IPS DF 6.9 (cell line): ENCODE data around the gene PLA2R1.

ENCODE experiments used
- DNase-seq: peaks from one replicate; pipeline ENCODE4 v3.0.0-alpha.2; 2013; ENCODE audit warnings: low read depth, low spot score
- H3K27ac ChIP-seq: one replicate; pipeline ENCODE4 v1.5.1; 2013; ENCODE audit warnings: low read length, control low read depth
- H3K27me3 ChIP-seq: 2 replicates; pipeline ENCODE4 v1.6.1; 2013; ENCODE audit warnings: mild to moderate bottlenecking, low read length; ENCODE audit not compliant: control insufficient read depth, insufficient read depth
- H3K36me3 ChIP-seq: 2 replicates; pipeline ENCODE4 v1.6.1; 2013; ENCODE audit warnings: low read length; ENCODE audit not compliant: control insufficient read depth, insufficient read depth
- H3K4me1 ChIP-seq: 2 replicates; pipeline ENCODE4 v1.6.1; 2013; ENCODE audit warnings: low read length; ENCODE audit not compliant: control insufficient read depth, insufficient read depth
- H3K4me3 ChIP-seq: 2 replicates; pipeline ENCODE4 v1.5.1; 2013; ENCODE audit warnings: mild to moderate bottlenecking, low read length
- H3K9me3 ChIP-seq: 2 replicates; pipeline ENCODE4 v1.6.1; 2013; ENCODE audit warnings: low read length, inconsistent platforms; ENCODE audit not compliant: control insufficient read depth, insufficient read depth
- WGBS: extraction: QIAGEN DNeasy Blood & Tissue Kit; methylation state at CpG from one replicate; pipeline ENCODE4 v1.1.7; 2013; ENCODE audit warnings: mixed read lengths, missing lambda C conversion rate; ENCODE audit not compliant: insufficient read length, insufficient coverage; 5-methylcytosine and 5-hydroxymethylcytosine counted together

PLA2R1 gene

GRCh38 chr2:159961451-159961850, 101.0 kb downstream of the PLA2R1 start:
- no peak overlapping the region for H3K27ac ChIP-seq
- no peaks in the 10 kb centered on the region for H3K9me3 ChIP-seq
- no peaks in the 10 kb centered on the region for H3K4me1 ChIP-seq
- WGBS: no CpG with 5 or more reads among the region's 4 CpGs
- no peaks in the 10 kb centered on the region for H3K27me3 ChIP-seq
- no peak for DNase-seq
- H3K36me3 ChIP-seq: no peaks in the 10 kb centered on the region
- no peak overlapping the region for H3K4me3 ChIP-seq

GRCh38 chr2:159961037-159961436, 101.4 kb downstream of the PLA2R1 start:
- H3K4me1 ChIP-seq: no peaks in the 10 kb centered on the region
- no peak overlapping the region for H3K4me3 ChIP-seq
- H3K27me3 ChIP-seq: no peaks in the 10 kb centered on the region
- no peak for DNase-seq
- WGBS: no CpG with 5 or more reads among the region's 2 CpGs
- H3K9me3 ChIP-seq: no peaks in the 10 kb centered on the region
- H3K27ac ChIP-seq: no peak overlapping the region
- H3K36me3 ChIP-seq: no peaks in the 10 kb centered on the region

GRCh38 chr2:159960414-159960813, 102.0 kb downstream of the PLA2R1 start:
- Histone ChIP-seq H3K27ac (no peak overlapping the region), H3K36me3 (no peaks in the 10 kb centered on the region), H3K9me3 (no peaks in the 10 kb centered on the region), H3K27me3 (no peaks in the 10 kb centered on the region), H3K4me3 (no peak overlapping the region), H3K4me1 (no peaks in the 10 kb centered on the region)
- DNase-seq: no peak
- no CpG with 5 or more reads among the region's 2 CpGs for WGBS

DNA sequence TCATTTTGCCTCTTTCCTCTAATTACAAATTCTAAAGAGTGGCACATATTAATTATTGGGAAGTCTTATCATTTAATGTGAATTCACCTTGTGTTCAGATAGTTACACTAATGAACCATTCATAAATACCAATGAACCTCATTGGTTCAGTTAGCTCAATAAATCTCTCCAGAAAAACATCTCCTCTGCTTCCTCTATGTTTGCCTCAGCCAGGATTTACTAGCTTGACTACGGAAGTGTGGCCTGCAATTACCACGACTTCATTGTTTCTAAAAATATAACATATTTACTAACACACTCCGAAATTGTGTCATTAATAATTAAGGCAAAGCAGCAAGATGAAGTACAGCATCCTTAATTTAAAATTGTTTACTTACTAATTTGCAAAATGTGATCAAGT, 103.3 kb downstream of the PLA2R1 start:
- H3K27ac ChIP-seq: no peak overlapping the region
- no peaks in the 10 kb centered on the region for H3K4me1 ChIP-seq
- no peak overlapping the region for H3K4me3 ChIP-seq
- no peak for DNase-seq
- no peaks in the 10 kb centered on the region for H3K27me3 ChIP-seq
- no peaks in the 10 kb centered on the region for H3K9me3 ChIP-seq
- no CpG with 5 or more reads among the region's 3 CpGs for WGBS
- no peaks in the 10 kb centered on the region for H3K36me3 ChIP-seq

- Histone ChIP-seq H3K27me3 (no peaks in the 10 kb centered on the region), H3K27ac (no peak overlapping the region), H3K9me3 (no peaks in the 10 kb centered on the region), H3K4me3 (no peak overlapping the region), H3K36me3 (no peaks in the 10 kb centered on the region), H3K4me1 (no peaks in the 10 kb centered on the region)
- DNase-seq: no peak
- WGBS: no CpG with 5 or more reads among the region's 2 CpGs
Measured at GRCh38 chr2:159953136-159953823, 109.1 kb downstream of the PLA2R1 start.

- DNase-seq: no peak
- Histone ChIP-seq H3K9me3 (no peaks in the 10 kb centered on the region), H3K36me3 (no peaks in the 10 kb centered on the region), H3K27me3 (no peaks in the 10 kb centered on the region), H3K4me1 (no peaks in the 10 kb centered on the region), H3K4me3 (no peak overlapping the region), H3K27ac (no peak overlapping the region)
- WGBS: no CpG with 5 or more reads among the region's 1 CpG
Measured at GRCh38 chr2:159946326-159946999, 116.0 kb downstream of the PLA2R1 start.

DNA sequence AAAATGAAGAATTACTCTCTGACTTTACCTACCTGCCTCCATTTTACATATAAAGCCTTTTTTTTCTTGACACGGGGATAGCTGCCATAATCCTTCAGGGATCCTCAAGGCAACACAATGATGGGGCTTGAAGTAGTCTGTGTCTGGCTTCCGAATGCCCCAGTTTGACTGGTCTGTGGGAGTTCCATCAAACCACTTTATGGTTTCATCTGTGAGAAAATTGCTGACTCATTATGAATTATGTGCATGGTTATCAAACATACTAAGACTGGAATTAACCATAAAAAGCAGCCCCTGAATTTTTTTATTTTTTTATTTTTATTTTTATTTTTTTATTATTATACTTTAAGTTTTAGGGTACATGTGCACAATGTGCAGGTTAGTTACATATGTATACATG, 117.5 kb downstream of the PLA2R1 start:
- Histone ChIP-seq H3K27ac (no peak overlapping the region), H3K4me1 (no peaks in the 10 kb centered on the region), H3K9me3 (no peaks in the 10 kb centered on the region), H3K36me3 (no peaks in the 10 kb centered on the region), H3K4me3 (no peak overlapping the region), H3K27me3 (no peaks in the 10 kb centered on the region)
- no peak for DNase-seq
- WGBS: no CpG with 5 or more reads among the region's 2 CpGs

DNA sequence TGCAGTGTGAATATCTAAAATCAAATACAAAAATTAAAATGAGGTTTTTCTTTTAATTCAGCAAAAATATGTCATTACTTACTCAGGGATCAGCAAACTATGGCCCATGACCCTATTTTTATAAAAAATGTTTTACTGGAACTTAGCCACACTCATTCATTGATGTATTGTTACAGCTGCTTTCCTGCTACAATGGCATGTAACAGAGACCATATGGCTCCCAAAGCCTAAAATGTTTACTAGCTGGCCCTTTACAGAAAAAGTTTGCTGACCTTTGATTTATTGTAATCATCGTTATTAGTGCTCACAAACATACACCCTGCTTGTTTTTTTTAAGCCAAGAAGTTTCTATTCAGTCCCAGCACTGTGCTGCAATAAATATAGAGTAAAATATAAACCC, 120.3 kb downstream of the PLA2R1 start:
- no peak for DNase-seq
- Histone ChIP-seq H3K27me3 (no peaks in the 10 kb centered on the region), H3K9me3 (no peaks in the 10 kb centered on the region), H3K36me3 (no peaks in the 10 kb centered on the region), H3K4me3 (no peak overlapping the region), H3K4me1 (no peaks in the 10 kb centered on the region), H3K27ac (no peak overlapping the region)
- no CpG with 5 or more reads among the region's 1 CpG for WGBS

DNA sequence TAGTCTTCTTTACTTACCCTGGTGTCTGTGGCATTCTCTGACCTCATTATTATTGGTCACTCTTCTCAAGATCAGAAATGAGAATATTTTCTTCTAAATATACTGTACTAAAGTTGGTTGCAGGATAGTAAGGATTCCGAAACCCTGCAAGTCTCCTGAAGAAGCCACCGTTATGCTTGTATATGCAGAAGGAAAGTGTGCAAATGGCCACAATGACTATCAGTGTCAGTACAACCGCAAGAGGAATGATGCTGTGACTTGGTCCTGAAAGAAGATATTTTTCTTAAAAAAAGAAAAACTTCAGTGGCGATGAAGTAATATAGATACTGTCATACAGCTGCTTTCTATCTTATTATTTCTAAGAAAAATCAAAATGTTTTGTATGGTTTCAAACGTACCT, 120.7 kb downstream of the PLA2R1 start:
- H3K27me3 ChIP-seq: no peaks in the 10 kb centered on the region
- H3K4me1 ChIP-seq: no peaks in the 10 kb centered on the region
- no peaks in the 10 kb centered on the region for H3K36me3 ChIP-seq
- no peak for DNase-seq
- WGBS: no CpG with 5 or more reads among the region's 5 CpGs
- H3K4me3 ChIP-seq: no peak overlapping the region
- H3K27ac ChIP-seq: no peak overlapping the region
- H3K9me3 ChIP-seq: no peaks in the 10 kb centered on the region

DNA sequence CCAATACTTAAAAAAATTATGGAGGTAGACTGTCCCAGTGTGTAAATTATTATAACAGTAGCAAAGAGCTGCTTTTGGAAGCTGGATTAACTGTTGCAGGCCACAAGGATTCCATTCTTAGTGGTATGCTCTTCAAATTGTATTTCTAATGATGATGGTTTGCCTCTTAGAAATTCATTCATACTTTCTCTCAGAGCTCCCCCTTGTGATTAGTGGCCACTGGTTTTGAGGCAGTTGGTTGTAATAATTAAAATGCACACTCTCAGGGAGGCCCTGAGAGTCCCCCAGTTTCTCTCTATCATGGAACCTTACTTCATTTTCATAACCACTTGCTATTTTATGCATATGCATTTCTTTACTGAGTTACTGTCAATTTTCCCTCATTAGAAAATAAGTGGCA, 122.5 kb downstream of the PLA2R1 start:
- Histone ChIP-seq H3K27ac (no peak overlapping the region), H3K4me1 (no peaks in the 10 kb centered on the region), H3K27me3 (no peaks in the 10 kb centered on the region), H3K36me3 (no peaks in the 10 kb centered on the region), H3K9me3 (no peaks in the 10 kb centered on the region), H3K4me3 (no peak overlapping the region)
- no peak for DNase-seq

GRCh38 chr2:159938395-159938794, 124.0 kb downstream of the PLA2R1 start:
- no CpG with 5 or more reads among the region's 3 CpGs for WGBS
- H3K36me3 ChIP-seq: no peaks in the 10 kb centered on the region
- no peak overlapping the region for H3K27ac ChIP-seq
- H3K4me3 ChIP-seq: no peak overlapping the region
- DNase-seq: no peak
- no peaks in the 10 kb centered on the region for H3K27me3 ChIP-seq
- no peaks in the 10 kb centered on the region for H3K9me3 ChIP-seq
- no peaks in the 10 kb centered on the region for H3K4me1 ChIP-seq
